K562 (cell line): ENCODE results near the gene CCDC32. TPM values are rescaled to one million over a fixed set of nuclear protein-coding genes. Genes with fewer than 3 reads are reported as not detected.

Experiments used
- ARID1B ChIP-seq: fragments of 450-650 bp; IDR thresholded peaks from 2 replicates; pipeline ENCODE4 v1.6.1; 2016; ENCODE audit warnings: antibody characterized with exemption, mild to moderate bottlenecking, inconsistent platforms
- ARID3A ChIP-seq: IDR thresholded peaks from 2 replicates; pipeline ENCODE4 v1.6.1; 2012; ENCODE audit warnings: low read depth, low read length, improper control_type of control experiment, borderline replicate concordance
- BRF1 ChIP-seq: IDR thresholded peaks from 3 replicates; pipeline ENCODE4 v1.6.1; 2011; ENCODE audit warnings: borderline replicate concordance, mild to moderate bottlenecking; ENCODE audit not compliant: insufficient read length; ENCODE audit errors: extremely low read depth
- CREM ChIP-seq: IDR thresholded peaks from 2 replicates; pipeline ENCODE4 v1.6.1; 2014; ENCODE audit warnings: antibody characterized with exemption, low read depth
- DLX4 ChIP-seq: fragments of 250-450 bp; sonication (Bioruptor Pico); IDR thresholded peaks from 2 replicates; pipeline ENCODE4 v1.6.1; 2021; ENCODE audit warnings: mild to moderate bottlenecking
- HNRNPK ChIP-seq: fragments of 200-400 bp; formaldehyde crosslinking; IDR thresholded peaks from one replicate; pipeline ENCODE4 v1.6.1; 2018; ENCODE audit warnings: mild to moderate bottlenecking, low read depth, low read length; ENCODE audit not compliant: poor library complexity, severe bottlenecking
- MEF2D ChIP-seq: conservative IDR thresholded peaks from 2 replicates; pipeline ENCODE4 v1.6.1; 2016; ENCODE audit warnings: low read depth, missing genetic modification characterization, missing compliant biosample characterization
- MGA ChIP-seq: fragments of 450-650 bp; IDR thresholded peaks from 2 replicates; pipeline ENCODE4 v1.6.1; 2016; ENCODE audit warnings: mild to moderate bottlenecking, moderate library complexity
- NCOA4 ChIP-seq: fragments of 450-650 bp; IDR thresholded peaks from 2 replicates; pipeline ENCODE4 v1.6.1; 2018; ENCODE audit warnings: mild to moderate bottlenecking; ENCODE audit not compliant: partially characterized antibody
- PML ChIP-seq: IDR thresholded peaks from 2 replicates; pipeline ENCODE4 v1.6.1; 2012; ENCODE audit warnings: low read length, inconsistent platforms
- RBBP5 ChIP-seq: fragments of 200-600 bp; sonication (generic); IDR thresholded peaks from 2 replicates; pipeline ENCODE4 v1.6.1; 2012; ENCODE audit warnings: borderline replicate concordance, mild to moderate bottlenecking, low read length, control low read depth, inconsistent platforms; ENCODE audit not compliant: insufficient read depth, poor library complexity, severe bottlenecking
- ZNF143 ChIP-seq: sonication (generic); formaldehyde crosslinking; IDR thresholded peaks from 2 replicates; pipeline ENCODE4 v1.9.0; 2022; ENCODE audit warnings: mild to moderate bottlenecking, missing genetic modification reagents
- ZNF174 ChIP-seq: fragments of 250-450 bp; sonication (Bioruptor Pico); IDR thresholded peaks from 2 replicates; pipeline ENCODE4 v1.4.0; 2020; ENCODE audit warnings: mild to moderate bottlenecking
- ZNF57 ChIP-seq: fragments of 450-650 bp; formaldehyde crosslinking; IDR thresholded peaks from 2 replicates; pipeline ENCODE4 v1.4.0; 2020; ENCODE audit warnings: mild to moderate bottlenecking, moderate library complexity
- polyA plus RNA-seq, 8 experiments: library from polyadenylated mRNA; depleted of rRNA in 4 of 8; stranded (reverse) in 5 of 8; unstranded in 3 of 8; fragments of >200 nt; fragmentation: Nextera tagmentation in 2 of 8; fragmentation: Illumina TruSeq in 1 of 8; extraction: Ambion mirVana in 2 of 8; extraction: Trizol in 1 of 8; gene quantifications; 2 replicates each; pipeline versions ENCODE4 v1.2.1 to v1.2.3, GENCODE V29; 2011 to 2014; ENCODE audit warnings: inconsistent platforms in 1 of 8, missing spikeins in 1 of 8
- total RNA-seq, 7 experiments: library from RNA; depleted of rRNA in 6 of 7; stranded (reverse); fragments of >200 nt in 6 of 7; fragmentation: Illumina TruSeq in 2 of 7; extraction: Trizol in 2 of 7; gene quantifications; 2 replicates each; pipeline versions ENCODE4 v1.2.1 to v1.2.3, GENCODE V29; 2011 to 2021; ENCODE audit warnings: low replicate concordance in 1 of 7

CCDC32 gene
- total and polyA plus RNA-seq, 9 of the 15 experiments (the other 6 are each of a cell fraction or from before 2014, with no cell fraction given) = 22.2 to 94.8 (median 37.1) TPM

DNA sequence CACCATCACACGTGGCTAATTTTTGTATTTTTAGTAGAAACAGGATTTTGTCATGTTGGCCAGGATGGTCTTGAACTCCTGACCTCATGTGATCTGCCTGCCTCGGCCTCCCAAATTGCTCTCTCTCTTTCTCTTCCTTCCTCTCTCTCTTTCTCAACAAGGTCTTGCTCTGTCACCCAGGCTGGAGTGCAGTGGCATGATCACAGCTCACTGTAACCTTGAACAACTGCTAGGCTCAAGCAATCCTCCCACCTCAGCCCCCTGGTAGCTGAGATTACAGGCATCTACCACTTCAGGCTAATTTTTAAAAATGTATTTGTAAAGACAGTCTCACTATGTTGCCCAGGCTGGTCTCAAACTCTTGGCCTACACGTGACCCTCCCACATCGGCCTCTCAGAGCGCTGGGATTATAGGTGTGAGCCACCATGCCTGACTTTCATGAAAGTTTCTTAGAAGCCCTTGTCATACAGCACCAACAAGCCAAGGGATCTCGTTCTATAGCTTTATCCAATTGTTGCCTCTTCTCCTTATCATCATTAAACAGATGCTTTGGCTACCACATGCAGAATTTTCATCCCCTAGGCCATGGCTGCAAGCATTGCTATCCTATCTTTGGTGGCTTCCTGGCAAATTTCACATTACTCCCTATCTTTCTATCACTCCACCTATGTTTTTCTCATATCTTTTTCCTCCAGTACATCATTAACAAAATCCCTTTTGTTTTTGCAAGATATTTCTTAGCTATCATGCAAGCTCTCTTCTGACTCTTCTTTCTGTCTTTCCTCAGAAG lies 5.7 kb downstream of the CCDC32 start (continued):
- TF ChIP-seq RBBP5 (no peak), ZNF174 (CRISPR knock-in tag) (no peak), MEF2D (tag) (no peak), ZNF57 (CRISPR knock-in tag) (no peak), CREM (no peak), BRF1 (no peak), NCOA4 (no peak), DLX4 (CRISPR knock-in tag) (no peak), ARID1B (peak; percentile 99), HNRNPK (no peak), ZNF143 (CRISPR knock-in tag) (no peak), ARID3A (peak; percentile 95), PML (peak; percentile 97), MGA (peak; percentile 41; the same call in 1 of the 2 replicates)
